ENCODE results near the gene PPP3CA.
"Not testable (repeated sequence)": the region's sequence is repeated elsewhere in the genome, so short reads cannot be mapped to it uniquely, and the experiment has no call there.

The PPP3CA gene

DNA sequence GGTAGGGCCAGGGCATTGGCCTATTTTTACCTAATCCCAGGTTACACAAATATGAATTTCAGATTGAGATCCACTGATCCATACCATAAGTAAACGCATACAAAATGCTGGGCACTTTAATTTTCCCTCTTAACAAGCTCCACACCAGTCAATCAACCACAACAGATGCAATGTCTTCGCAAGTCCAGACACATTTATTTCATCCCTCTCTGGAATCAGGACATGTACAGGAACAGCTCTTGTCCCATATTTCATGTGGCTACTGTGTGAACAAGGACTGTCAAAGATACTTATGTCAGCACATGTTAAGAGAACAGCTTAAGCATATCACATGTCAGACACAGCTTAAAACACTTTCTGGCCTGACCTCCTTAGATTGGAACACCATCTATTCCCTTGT, 145.9 kb downstream of the PPP3CA start:
- no peak for DNase-seq

DNA sequence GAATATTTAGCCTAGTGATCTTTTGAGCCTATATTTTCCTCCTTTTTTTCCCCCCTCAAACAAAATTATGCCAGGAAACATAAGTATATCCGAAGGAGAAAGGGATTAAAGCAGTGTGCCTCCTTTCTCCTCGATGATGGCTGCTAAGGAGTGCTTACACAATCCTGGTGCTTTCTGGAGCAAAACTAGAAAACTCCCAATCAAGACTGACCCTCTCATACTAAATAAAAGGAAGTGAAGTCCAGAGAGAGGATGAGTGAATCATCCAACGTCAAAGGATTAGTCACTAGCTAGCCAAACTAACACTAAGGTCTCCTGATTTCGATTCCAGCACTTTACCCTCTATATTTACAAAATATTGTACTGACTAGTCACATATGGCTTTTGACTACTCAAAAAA, 146.8 kb downstream of the PPP3CA start:
- DNase-seq, result peak; percentile 16

DNA sequence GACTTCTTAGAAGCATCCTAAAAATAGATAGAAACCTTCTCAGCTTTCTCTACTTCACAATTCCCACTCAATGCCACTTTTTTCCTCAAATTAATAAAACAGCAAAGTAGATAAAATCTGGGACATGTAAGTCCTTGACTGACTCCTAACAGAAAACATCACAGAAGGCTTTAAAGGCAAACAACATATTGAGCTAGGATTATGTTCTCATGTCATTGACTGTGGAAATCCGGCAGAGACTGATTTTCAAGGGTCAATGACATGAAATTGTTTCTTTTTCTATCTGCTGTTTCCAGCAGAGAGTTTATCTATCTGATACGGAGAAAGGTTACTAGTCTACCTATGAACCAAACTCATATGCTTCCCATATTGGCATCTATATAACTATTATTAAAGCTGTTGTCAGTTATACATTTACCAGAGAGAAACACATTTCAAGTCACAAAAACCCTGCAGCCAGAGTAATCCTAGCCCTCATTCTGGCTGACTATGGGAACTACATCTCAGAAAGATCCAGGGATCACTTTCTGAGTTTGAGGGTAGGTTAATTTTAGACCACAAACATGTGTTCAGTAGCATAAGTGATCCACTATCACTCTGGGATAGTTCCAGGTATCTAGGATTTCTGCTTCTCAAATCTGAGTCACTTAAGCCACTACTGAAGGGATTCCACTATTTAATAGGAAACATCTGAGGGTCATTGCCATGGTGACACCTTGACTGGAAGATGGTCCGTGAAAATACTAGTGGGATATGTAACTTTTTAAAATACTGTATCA, 147.6 kb downstream of the PPP3CA start:
- no peak for DNase-seq

- DNase-seq, result no peak
Measured at GRCh38 chr4:101198682-101199339, 148.5 kb downstream of the PPP3CA start.

- no peak for DNase-seq
Measured at GRCh38 chr4:101197350-101197749, 150.0 kb downstream of the PPP3CA start.

DNA sequence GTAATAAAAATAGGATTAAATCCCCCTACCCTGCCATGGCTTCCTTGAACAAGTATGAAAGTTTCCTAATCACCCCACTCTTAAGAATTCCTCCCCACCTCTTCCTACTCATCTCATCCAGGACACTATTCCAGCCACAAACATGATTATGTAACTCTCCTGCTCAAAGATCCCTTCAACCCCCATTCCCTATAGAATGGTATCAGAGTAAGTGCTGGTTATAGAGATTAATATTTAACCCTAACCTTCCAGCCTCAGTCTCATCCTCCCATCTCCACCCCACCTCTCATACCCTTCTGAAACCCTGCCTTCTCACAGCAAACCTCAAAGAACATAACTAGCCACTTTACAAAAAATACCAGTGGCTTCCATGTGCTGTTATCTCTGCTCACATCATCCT, 155.1 kb downstream of the PPP3CA start:
- no peak for DNase-seq

DNA sequence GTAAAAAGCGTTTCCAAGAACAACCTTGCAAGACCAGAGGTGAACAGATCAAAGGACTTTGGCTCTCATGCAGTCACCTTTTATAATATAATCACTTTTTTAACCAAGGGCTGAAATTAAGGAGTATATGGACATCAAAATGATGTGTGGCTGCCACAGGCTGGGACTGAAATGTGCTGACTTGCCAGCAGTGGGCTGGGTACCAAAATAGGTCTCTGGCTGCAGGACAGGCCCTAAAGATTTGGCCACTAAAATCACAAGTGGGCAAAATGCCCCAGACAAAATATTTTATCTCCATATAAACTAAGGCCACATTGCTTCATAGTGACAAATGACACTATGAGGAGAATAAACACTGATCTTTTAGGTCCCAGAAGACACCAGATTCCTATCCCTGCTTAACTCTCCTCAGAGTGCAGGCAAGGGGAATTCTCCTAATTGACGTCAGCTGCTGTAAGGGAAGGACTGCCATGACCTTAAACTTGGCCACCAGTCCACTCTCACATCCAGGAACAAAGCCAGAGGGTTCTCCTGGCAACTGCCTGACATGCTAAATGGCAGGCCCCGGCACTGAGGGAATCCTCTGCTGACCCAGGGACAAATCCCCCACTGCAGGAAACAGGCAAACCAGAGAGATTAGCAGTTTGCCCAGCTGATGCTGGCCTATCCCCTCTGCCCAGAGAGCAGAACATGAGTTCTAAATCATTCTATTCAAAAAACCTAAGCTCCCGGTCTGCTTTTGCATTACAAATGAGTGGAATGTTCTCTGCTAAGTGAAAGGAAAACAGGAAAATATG, 155.8 kb downstream of the PPP3CA start:
- DNase-seq, result no peak

GRCh38 chr4:101190751-101191150, 156.6 kb downstream of the PPP3CA start:
- no peak for DNase-seq

- DNase-seq, result no peak
Measured at GRCh38 chr4:101188906-101189305, 158.4 kb downstream of the PPP3CA start.

GRCh38 chr4:101187841-101188240, 159.5 kb downstream of the PPP3CA start:
- peak; percentile 32 for DNase-seq

DNA sequence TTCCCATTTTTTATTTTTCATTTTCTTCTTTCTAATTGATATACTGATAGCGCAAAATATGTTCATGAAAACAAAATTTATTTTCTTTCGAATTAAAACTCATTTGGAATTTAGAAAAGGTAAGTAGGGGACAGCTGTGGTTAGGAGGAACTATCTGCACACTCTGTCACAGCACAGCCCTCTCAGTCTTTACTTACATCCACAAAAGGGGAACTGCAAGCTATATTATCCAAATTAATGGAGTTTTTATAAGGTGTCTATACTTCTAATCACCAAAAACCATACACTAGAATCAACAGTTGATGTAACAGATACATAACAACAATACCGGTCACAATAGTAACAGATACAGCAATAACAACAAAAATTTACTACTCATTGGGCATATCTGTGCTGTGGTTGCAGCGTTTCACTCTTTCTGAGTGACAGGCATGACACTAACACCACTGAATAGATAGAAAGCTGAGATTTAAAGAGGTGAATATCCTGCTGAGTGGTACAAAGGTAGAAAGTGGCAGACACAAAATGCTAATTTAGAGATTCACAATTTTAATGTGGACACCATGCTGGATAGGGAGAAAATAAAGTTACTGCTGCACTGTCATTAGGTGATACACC, 160.7 kb downstream of the PPP3CA start:
- no peak for DNase-seq

- DNase-seq, result no peak
Measured at GRCh38 chr4:101184668-101185067, 162.7 kb downstream of the PPP3CA start.

- DNase-seq, result no peak
Measured at GRCh38 chr4:101183666-101184373, 163.5 kb downstream of the PPP3CA start.

DNA sequence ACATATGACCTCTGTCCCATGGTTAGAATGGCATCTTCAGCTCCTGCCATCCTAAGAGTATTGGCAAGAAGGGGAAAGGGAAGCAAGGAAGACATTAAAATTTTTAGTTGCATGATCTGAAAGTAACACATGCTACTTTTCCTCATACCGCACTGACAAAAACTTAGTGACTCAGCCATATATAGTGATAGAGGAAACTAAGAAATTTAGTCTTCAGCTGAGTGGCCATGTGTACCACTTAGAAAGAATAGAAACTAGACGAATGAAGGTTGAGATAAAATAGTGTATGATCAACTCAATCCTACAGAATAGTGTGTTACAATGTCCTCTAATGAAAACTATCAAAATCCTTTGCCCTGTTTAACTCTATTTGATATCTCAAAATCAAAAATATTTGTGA, 164.1 kb downstream of the PPP3CA start:
- DNase-seq, result no peak

GRCh38 chr4:101182688-101183087, 164.6 kb downstream of the PPP3CA start:
- DNase-seq, result not testable (repeated sequence)

GRCh38 chr4:101178731-101179130, 168.6 kb downstream of the PPP3CA start:
- DNase-seq, result no peak

DNA sequence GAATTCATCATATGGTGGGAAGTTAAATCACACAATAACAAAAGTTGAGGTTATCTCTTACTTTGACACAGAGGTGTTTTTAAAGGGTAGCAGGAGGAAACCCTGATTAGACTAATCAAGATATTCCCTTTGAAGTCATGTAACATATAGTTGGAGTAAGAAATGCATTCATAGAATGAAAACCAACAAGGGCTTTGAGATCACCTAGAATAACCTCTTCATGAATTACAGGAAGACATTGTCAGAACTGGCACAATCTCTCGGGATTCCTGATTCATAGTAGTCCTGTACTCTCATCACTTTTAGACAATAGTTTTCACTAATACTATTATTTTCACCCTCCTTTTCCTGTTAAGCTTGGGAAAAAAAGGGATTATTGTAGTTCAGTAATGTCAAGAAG, 170.2 kb downstream of the PPP3CA start:
- no peak for DNase-seq

- no peak for DNase-seq
Measured at GRCh38 chr4:101175896-101176676, 171.2 kb downstream of the PPP3CA start.

DNA sequence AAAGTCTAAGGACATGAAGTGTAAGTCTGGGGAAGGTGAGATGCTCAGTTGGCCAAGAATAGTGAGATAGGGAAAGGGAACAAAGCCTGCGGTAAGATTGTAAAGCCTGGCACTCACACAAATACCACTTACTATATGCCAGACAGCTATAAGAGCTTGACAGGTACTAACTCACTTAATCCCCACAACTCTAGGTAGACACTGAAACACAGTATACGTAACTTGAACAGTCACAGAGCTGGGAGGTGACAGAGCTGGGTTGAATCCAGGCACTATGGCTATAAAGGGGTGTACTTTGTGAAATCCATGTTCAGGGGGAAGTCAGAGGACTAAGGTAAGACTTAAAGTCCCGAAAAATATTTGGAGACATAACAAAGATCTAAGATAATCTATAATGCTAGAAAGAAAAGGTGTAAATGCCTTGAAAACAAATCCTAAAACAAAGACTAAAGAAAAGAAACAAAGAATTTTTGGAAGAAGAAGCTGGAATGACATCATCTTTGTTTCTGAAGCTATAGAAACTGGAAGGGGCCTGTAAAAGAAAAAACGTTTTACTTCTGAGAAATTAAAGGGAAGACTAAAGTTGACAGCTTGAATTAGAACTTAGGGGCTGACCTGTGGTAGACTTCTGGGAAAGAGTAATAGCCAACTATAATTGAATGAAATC, 172.5 kb downstream of the PPP3CA start:
- DNase-seq, result no peak

GRCh38 chr4:101172369-101172768, 175.0 kb downstream of the PPP3CA start:
- no peak for DNase-seq

- DNase-seq, result no peak
Measured at GRCh38 chr4:101171747-101172146, 175.6 kb downstream of the PPP3CA start.
